ENCODE results near the gene ANKRD1.
"Not testable (repeated sequence)": the region's sequence is repeated elsewhere in the genome, so short reads cannot be mapped to it uniquely, and the experiment has no call there.

Gene ANKRD1

GRCh38 chr10:90920986-90921666 lies at the start of gene ANKRD1:
ANKRD1 (minus strand) TSS chr10:90921087; CDS start chr10:90921027, 60 bp downstream.
- no peak for DNase-seq

- DNase-seq = no peak
These were observed 49.2 kb upstream of the ANKRD1 start for GRCh38 chr10:90969947-90970673.

- DNase-seq = no peak
These were observed 48.2 kb upstream of the ANKRD1 start for GRCh38 chr10:90969121-90969534.

- DNase-seq = no peak
These were observed 47.6 kb upstream of the ANKRD1 start for GRCh38 chr10:90968328-90969081.

- DNase-seq = no peak
These were observed 47.0 kb upstream of the ANKRD1 start for GRCh38 chr10:90967865-90968264.

- DNase-seq = no peak
These were observed 45.3 kb upstream of the ANKRD1 start for GRCh38 chr10:90966146-90966545.

- no peak for DNase-seq
These were observed 44.8 kb upstream of the ANKRD1 start for GRCh38 chr10:90965720-90966119.

GRCh38 chr10:90964781-90965465 lies 44.0 kb upstream of the ANKRD1 start:
- DNase-seq = no peak

- DNase-seq = no peak
These were observed 42.4 kb upstream of the ANKRD1 start for GRCh38 chr10:90963331-90963730.

GRCh38 chr10:90960355-90960814 lies 39.5 kb upstream of the ANKRD1 start:
- DNase-seq = no peak

- DNase-seq = no peak
These were observed 38.9 kb upstream of the ANKRD1 start for GRCh38 chr10:90959826-90960225.

GRCh38 chr10:90958781-90959180 lies 37.9 kb upstream of the ANKRD1 start:
- DNase-seq = no peak

- DNase-seq = no peak
These were observed 26.4 kb upstream of the ANKRD1 start for GRCh38 chr10:90947030-90947960.

- no peak for DNase-seq
These were observed 24.7 kb upstream of the ANKRD1 start for GRCh38 chr10:90945491-90946070.

- DNase-seq = no peak
These were observed 23.9 kb upstream of the ANKRD1 start for GRCh38 chr10:90944749-90945148.

GRCh38 chr10:90942980-90943379 lies 22.1 kb upstream of the ANKRD1 start:
- DNase-seq = not testable (repeated sequence)

- no peak for DNase-seq
These were observed 18.8 kb upstream of the ANKRD1 start for GRCh38 chr10:90939648-90940047.

- no peak for DNase-seq
These were observed 18.2 kb upstream of the ANKRD1 start for GRCh38 chr10:90939116-90939515.

- no peak for DNase-seq
These were observed 16.9 kb upstream of the ANKRD1 start for GRCh38 chr10:90937645-90938258.

GRCh38 chr10:90936276-90936659 lies 15.4 kb upstream of the ANKRD1 start:
- DNase-seq = no peak
